Measurements from ENCODE around the gene NOD2.

DNA sequence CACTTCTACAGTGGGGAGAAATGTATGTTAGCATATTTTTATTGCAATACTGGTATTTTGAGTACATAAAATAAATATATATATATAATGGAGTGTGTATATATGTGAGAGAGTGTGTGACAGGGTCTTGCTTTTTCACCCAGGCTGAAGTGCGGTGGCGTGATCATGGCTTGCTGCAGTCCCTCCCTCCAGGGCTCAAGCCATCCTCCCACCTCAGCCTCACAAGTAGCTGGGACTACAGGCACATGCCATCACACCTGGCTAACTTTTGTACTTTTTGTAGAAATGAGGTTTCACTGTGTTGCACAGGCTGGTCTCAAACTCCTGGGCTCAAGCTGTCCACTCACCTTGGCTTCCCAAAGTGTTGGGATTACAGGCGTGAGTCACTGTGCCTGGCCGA lies 52.5 kb downstream of the NOD2 start:
- TF ChIP-seq CTCF (IDR thresholded peaks at IDR 0.05; ENCODE audit: low read depth, low read length) = no peak
- no peak for TF ChIP-seq POLR2A (IDR thresholded peaks at IDR 0.05; ENCODE audit: extremely low read depth, insufficient read length)
- TF ChIP-seq MYC (IDR thresholded peaks at IDR 0.05; ENCODE audit: low read depth, low read length) = no peak
